GM21528 (cell line): ENCODE data around the gene PLSCR3.

Source experiments
- ATAC-seq: cut with Tn5 transposase; IDR thresholded peaks from one replicate; pipeline ENCODE4 v1.9.1; 2021; ENCODE audit warnings: mild to moderate bottlenecking, moderate library complexity; ENCODE audit not compliant: unreplicated experiment, low FRiP score

Gene PLSCR3

GRCh38 chr17:7394452-7395191, at the start of gene PLSCR3:
Gene PLSCR3, minus strand, starts transcription at chr17:7394525. Its CDS starts 415 bp downstream, at chr17:7394110.
- ATAC-seq: peak; percentile 83

GRCh38 chr17:7443499-7444485, 49.5 kb upstream of the PLSCR3 start:
- ATAC-seq: no peak

- ATAC-seq: no peak
Measured at GRCh38 chr17:7442142-7442541, 47.8 kb upstream of the PLSCR3 start.

GRCh38 chr17:7441266-7441665, 46.9 kb upstream of the PLSCR3 start:
- no peak for ATAC-seq

- ATAC-seq: no peak
Measured at GRCh38 chr17:7440834-7441195, 46.5 kb upstream of the PLSCR3 start.

GRCh38 chr17:7440113-7440833, 45.9 kb upstream of the PLSCR3 start:
- ATAC-seq: no peak

- ATAC-seq: no peak
Measured at GRCh38 chr17:7439462-7440112, 45.3 kb upstream of the PLSCR3 start, which contains the start of gene FGF11. Gene FGF11, plus strand, starts transcription at chr17:7439512. Its CDS starts 109 bp downstream, at chr17:7439621.

GRCh38 chr17:7438656-7439460, 44.5 kb upstream of the PLSCR3 start:
- ATAC-seq: no peak

- no peak for ATAC-seq
Measured at GRCh38 chr17:7437950-7438614, 43.8 kb upstream of the PLSCR3 start.

- no peak for ATAC-seq
Measured at GRCh38 chr17:7437369-7437863, 43.1 kb upstream of the PLSCR3 start.

GRCh38 chr17:7436556-7437368, 42.4 kb upstream of the PLSCR3 start:
- ATAC-seq: no peak

GRCh38 chr17:7435676-7436555, 41.6 kb upstream of the PLSCR3 start:
- peak; percentile 13 for ATAC-seq

- ATAC-seq: no peak
Measured at GRCh38 chr17:7432296-7432695, 38.0 kb upstream of the PLSCR3 start.

- no peak for ATAC-seq
Measured at GRCh38 chr17:7431231-7431630, 36.9 kb upstream of the PLSCR3 start.

- ATAC-seq: no peak
Measured at GRCh38 chr17:7429722-7430121, 35.4 kb upstream of the PLSCR3 start.

GRCh38 chr17:7428557-7428956, 34.2 kb upstream of the PLSCR3 start, which contains the start of gene SPEM3:
Gene SPEM3, plus strand, starts transcription at chr17:7428857. Its CDS starts 46 bp downstream, at chr17:7428903.
- ATAC-seq: no peak

- ATAC-seq: no peak
Measured at GRCh38 chr17:7427549-7427948, 33.2 kb upstream of the PLSCR3 start.
